ENCODE measurements around the gene PTMS.

The PTMS gene

GRCh38 chr12:6771509-6772330 lies 5.6 kb downstream of the PTMS start:
- no peak for DNase-seq (ENCODE audit: low read depth)

- DNase-seq (ENCODE audit: low read depth) = peak; percentile 44
These were observed 6.2 kb downstream of the PTMS start, which contains the start of gene LAG3 for GRCh38 chr12:6772331-6772695. TSS of gene LAG3 (plus strand) at chr12:6772520. CDS start at chr12:6772853, 333 bp downstream.

GRCh38 chr12:6772726-6773589 lies 6.8 kb downstream of the PTMS start:
- no peak for DNase-seq (ENCODE audit: low read depth)

- no peak for DNase-seq (ENCODE audit: low read depth)
These were observed 7.6 kb downstream of the PTMS start for GRCh38 chr12:6773590-6774351.

DNA sequence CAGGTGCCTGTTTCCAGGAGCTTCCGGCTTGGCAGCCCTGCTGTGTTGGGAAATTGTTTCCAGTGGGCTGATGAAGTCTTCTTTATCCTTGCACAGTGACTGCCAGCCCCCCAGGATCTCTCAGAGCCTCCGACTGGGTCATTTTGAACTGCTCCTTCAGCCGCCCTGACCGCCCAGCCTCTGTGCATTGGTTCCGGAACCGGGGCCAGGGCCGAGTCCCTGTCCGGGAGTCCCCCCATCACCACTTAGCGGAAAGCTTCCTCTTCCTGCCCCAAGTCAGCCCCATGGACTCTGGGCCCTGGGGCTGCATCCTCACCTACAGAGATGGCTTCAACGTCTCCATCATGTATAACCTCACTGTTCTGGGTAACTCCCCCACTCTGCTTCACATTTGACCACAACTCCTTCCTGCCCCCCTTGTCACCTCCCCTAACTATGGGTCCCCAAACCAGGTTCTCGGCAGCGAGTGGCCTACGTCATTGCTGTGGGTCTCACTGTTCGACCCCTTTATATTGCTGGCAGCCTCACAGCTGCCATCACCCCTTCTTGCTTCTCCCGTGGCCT lies 8.4 kb downstream of the PTMS start:
- DNase-seq (ENCODE audit: low read depth) = no peak

DNA sequence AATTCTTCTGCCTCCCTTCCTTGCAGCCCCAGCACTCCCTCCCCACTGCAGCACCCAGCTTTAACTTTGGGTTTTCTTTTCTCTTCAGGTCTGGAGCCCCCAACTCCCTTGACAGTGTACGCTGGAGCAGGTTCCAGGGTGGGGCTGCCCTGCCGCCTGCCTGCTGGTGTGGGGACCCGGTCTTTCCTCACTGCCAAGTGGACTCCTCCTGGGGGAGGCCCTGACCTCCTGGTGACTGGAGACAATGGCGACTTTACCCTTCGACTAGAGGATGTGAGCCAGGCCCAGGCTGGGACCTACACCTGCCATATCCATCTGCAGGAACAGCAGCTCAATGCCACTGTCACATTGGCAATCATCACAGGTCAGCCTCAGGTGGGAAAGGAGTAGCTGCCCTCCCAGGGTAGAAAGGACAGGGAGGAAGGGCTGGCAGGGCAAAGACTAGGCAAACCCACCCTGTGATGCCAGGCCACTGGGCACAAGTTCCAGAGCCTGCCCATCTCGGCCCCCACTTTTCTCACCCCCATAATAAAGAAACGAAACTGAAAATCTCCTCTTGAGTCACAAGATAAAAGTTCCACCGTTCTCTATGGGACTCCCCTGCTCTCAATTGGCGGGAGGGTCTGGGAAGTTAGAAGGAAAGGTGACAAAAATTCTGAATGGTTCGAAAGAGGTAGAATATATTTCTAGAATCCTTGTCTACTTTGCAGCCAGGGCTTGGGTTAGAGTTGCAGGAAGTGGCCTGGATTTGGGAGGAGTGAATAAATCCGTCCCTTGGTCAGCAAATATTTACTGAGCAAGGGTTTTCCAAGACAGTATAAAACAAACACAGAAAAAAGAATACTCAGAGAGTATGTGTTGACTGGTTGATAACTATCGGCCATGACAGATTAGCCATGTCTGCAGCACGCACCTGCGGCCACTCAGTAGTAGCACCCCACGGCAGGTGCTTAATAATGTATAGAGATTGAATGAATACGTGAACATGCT lies 9.3 kb downstream of the PTMS start:
- no peak for DNase-seq (ENCODE audit: low read depth)

- no peak for DNase-seq (ENCODE audit: low read depth)
These were observed 11.2 kb downstream of the PTMS start for GRCh38 chr12:6777386-6777785.

GRCh38 chr12:6778217-6778573 lies 12.0 kb downstream of the PTMS start:
- no peak for DNase-seq (ENCODE audit: low read depth)

GRCh38 chr12:6778574-6779550 lies 12.7 kb downstream of the PTMS start:
- DNase-seq (ENCODE audit: low read depth) = peak; percentile 77

- DNase-seq (ENCODE audit: low read depth) = no peak
These were observed 13.7 kb downstream of the PTMS start for GRCh38 chr12:6779708-6780432.

DNA sequence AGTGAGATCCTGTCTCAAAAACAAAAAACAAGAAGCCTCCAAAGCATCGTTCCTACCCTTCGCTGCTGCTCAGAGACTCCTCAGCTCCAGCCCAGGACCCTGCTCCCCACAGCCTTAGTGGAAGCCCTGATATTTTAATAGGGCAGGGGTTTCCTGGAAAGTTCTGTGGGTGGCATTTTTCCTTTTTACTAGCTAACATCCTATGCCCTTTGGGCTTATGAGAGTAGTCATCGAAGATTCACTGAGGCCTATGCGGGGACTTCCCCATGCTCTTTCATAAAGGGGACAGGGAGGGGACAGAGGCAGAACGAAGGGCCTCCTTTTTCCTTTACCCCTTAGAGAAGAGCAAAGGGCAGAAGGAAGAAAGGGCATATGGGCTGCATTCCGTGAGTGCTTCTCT lies 14.4 kb downstream of the PTMS start:
- no peak for DNase-seq (ENCODE audit: low read depth)

- no peak for DNase-seq (ENCODE audit: low read depth)
These were observed 16.0 kb downstream of the PTMS start for GRCh38 chr12:6782119-6782518.

DNA sequence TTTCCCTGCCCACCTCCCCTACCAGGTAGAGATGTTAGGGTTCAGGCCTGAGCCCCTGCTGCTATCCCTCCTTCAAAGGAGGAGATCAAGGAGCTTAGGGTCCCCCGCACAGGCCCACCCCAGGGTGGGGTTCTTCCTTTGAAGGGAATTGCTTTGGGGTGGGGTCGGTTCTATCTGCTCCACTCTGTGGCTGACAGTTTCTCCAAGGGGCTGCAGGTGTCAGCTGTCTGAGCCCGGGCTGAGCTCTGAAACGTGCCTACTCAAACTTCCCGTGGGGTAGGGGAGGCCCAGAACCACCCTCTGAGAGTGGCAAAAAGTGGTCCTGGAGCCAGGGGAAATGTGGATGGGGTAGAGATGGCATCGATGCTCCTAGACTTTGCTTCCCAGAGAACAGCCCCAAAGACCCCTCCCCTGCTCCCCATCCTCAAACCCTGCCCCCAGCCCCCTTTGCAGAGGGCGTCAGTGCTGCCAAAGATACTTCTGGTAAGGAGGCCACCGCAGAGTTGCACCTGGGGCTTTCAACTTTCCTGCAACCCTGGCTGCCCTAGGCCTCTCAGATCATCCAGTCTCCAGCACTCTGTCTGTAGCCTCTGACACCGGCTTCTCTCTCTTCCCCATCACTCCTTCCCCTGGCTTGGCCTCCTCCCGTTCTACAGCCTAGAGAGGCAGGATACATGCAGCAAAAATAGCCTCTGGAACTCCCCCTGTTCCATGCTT lies 16.8 kb downstream of the PTMS start:
- DNase-seq (ENCODE audit: low read depth) = no peak

- DNase-seq (ENCODE audit: low read depth) = no peak
These were observed 17.7 kb downstream of the PTMS start for GRCh38 chr12:6783828-6784227.

DNA sequence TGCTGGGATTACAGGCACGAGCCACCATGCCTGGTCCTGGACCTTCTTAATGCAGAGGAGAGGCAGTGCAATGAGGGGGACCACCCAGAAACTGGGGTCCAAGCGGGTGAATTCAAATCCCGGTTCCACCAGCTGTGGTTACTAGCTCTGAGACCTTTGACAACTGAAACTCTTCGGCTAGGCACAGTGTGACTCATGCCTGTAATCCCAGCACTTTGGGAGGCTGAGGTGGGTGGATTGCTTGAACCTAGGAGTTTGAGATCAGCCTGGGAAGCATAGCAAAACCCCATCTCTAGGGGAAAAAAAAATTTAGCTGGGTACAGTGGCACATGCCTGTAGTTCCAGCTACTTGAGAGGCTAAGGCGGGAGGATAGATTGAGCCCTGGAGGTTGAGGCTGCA lies 18.1 kb downstream of the PTMS start:
- no peak for DNase-seq (ENCODE audit: low read depth)

- DNase-seq (ENCODE audit: low read depth) = no peak
These were observed 18.6 kb downstream of the PTMS start for GRCh38 chr12:6784761-6785160.

GRCh38 chr12:6786416-6787094 lies 20.4 kb downstream of the PTMS start:
- DNase-seq (ENCODE audit: low read depth) = no peak

- no peak for DNase-seq (ENCODE audit: low read depth)
These were observed 21.1 kb downstream of the PTMS start for GRCh38 chr12:6787309-6787708.

All from stimulated activated CD8-positive, alpha-beta memory T cell treated with anti-CD3 and anti-CD28 coated beads, Interleukin-15, amount 100 ng/mL, for 1 hour (primary cell).